Loucy (cell line): ENCODE measurements around the gene RANBP17.

Source experiments
- H2AFZ ChIP-seq: fragments of 200-600 bp; sonication (generic); 2 replicates; pipeline ENCODE4 v1.6.0; 2016; ENCODE audit warnings: antibody characterized with exemption, mild to moderate bottlenecking, low read length, moderate library complexity
- H3F3A ChIP-seq: fragments of 200-600 bp; 2 replicates; pipeline ENCODE4 v1.6.0; 2016; ENCODE audit warnings: antibody characterized with exemption, low read depth, mild to moderate bottlenecking
- H3K27me3 ChIP-seq: fragments of 200-600 bp; sonication (generic); 2 replicates; pipeline ENCODE4 v1.6.1; 2014; ENCODE audit warnings: low read length, mild to moderate bottlenecking; ENCODE audit not compliant: insufficient read depth, poor library complexity, severe bottlenecking
- H3K36me3 ChIP-seq: fragments of 200-600 bp; sonication (generic); 2 replicates; pipeline ENCODE4 v1.6.1; 2016; ENCODE audit warnings: low read length; ENCODE audit not compliant: insufficient read depth
- H3K4me1 ChIP-seq: fragments of 200-600 bp; sonication (generic); 2 replicates; pipeline ENCODE4 v1.5.1; 2014; ENCODE audit warnings: low read length, mild to moderate bottlenecking; ENCODE audit not compliant: insufficient read depth, poor library complexity, severe bottlenecking
- H3K4me2 ChIP-seq: fragments of 200-600 bp; sonication (generic); 2 replicates; pipeline ENCODE4 v1.6.0; 2014; ENCODE audit warnings: antibody characterized with exemption, low read length, low read depth, mild to moderate bottlenecking; ENCODE audit not compliant: poor library complexity, severe bottlenecking
- H3K4me3 ChIP-seq: fragments of 200-600 bp; sonication (generic); 2 replicates; pipeline ENCODE4 v1.5.1; 2014; ENCODE audit warnings: low read length, mild to moderate bottlenecking, mixed read lengths; ENCODE audit not compliant: poor library complexity, severe bottlenecking
- H3K79me2 ChIP-seq: fragments of 200-600 bp; sonication (generic); 2 replicates; pipeline ENCODE4 v1.6.1; 2014; ENCODE audit warnings: low read length; ENCODE audit not compliant: insufficient read depth
- H3K9ac ChIP-seq: fragments of 200-600 bp; sonication (generic); 2 replicates; pipeline ENCODE4 v1.6.0; 2014; ENCODE audit warnings: mild to moderate bottlenecking, low read depth, low read length, moderate library complexity; ENCODE audit not compliant: poor library complexity, severe bottlenecking
- H3K9me2 ChIP-seq: fragments of 200-600 bp; sonication (generic); replicated peaks from 2 replicates; pipeline ENCODE4 v1.6.1; 2016; ENCODE audit warnings: low read depth, low read length, mixed read lengths
- H3K9me3 ChIP-seq: fragments of 200-600 bp; sonication (generic); 2 replicates; pipeline ENCODE4 v1.6.1; 2014; ENCODE audit warnings: mild to moderate bottlenecking, antibody characterized with exemption, low read length, low read depth; ENCODE audit not compliant: insufficient read depth
- H4K20me1 ChIP-seq: fragments of 200-600 bp; sonication (generic); 2 replicates; pipeline ENCODE4 v1.6.0; 2014; ENCODE audit warnings: antibody characterized with exemption, low read length, mild to moderate bottlenecking; ENCODE audit not compliant: insufficient read depth, poor library complexity, severe bottlenecking
- EZH2phosphoT487 ChIP-seq: fragments of 200-600 bp; IDR thresholded peaks from 2 replicates; pipeline ENCODE4 v1.6.1; 2018; ENCODE audit warnings: antibody characterized with exemption, mild to moderate bottlenecking, moderate library complexity, borderline replicate concordance
- TF ChIP-seq, protein P1 (sequence below): fragments of 200-600 bp; sonication (generic); conservative IDR thresholded peaks from 2 replicates; pipeline ENCODE4 v1.5.1; 2014; ENCODE audit warnings: mild to moderate bottlenecking, antibody characterized with exemption, low read length

RANBP17 gene

DNA sequence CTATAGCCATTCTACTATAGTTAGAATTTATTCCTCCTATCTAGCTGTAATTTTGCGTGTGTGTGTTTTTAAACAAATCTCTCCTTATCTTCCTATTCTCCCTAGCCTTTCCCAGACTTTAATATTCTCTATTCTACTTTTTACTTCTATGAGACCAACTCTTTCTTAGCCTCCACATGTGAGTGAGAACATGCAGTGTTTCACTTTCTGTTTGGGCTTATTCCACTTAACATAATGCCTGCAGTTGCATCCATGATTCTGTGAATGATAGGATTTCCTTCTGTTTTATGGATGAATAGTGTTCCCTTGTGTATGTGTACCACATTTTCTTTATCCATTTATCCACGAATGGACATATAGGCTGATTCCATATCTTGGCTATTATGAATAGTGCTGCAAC is 254.9 kb downstream of the RANBP17 start:
- Histone ChIP-seq H3K27me3 (no peaks in the 10 kb centered on the region), H3K9me3 (no peaks in the 10 kb centered on the region), H3K4me2 (no peak overlapping the region), H3K36me3 (no peaks in the 10 kb centered on the region), H3K4me3 (no peak overlapping the region), H4K20me1 (no peaks in the 10 kb centered on the region), H3K4me1 (no peaks in the 10 kb centered on the region), H3F3A (no peaks in the 10 kb centered on the region), H2AFZ (no peak overlapping the region), H3K79me2 (no peaks in the 10 kb centered on the region), H3K9ac (no peak overlapping the region), H3K9me2 (no peaks in the 10 kb centered on the region)
- no peak for TF ChIP-seq EZH2phosphoT487
- TF ChIP-seq, protein P1, sequence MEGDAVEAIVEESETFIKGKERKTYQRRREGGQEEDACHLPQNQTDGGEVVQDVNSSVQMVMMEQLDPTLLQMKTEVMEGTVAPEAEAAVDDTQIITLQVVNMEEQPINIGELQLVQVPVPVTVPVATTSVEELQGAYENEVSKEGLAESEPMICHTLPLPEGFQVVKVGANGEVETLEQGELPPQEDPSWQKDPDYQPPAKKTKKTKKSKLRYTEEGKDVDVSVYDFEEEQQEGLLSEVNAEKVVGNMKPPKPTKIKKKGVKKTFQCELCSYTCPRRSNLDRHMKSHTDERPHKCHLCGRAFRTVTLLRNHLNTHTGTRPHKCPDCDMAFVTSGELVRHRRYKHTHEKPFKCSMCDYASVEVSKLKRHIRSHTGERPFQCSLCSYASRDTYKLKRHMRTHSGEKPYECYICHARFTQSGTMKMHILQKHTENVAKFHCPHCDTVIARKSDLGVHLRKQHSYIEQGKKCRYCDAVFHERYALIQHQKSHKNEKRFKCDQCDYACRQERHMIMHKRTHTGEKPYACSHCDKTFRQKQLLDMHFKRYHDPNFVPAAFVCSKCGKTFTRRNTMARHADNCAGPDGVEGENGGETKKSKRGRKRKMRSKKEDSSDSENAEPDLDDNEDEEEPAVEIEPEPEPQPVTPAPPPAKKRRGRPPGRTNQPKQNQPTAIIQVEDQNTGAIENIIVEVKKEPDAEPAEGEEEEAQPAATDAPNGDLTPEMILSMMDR, result no peak

DNA sequence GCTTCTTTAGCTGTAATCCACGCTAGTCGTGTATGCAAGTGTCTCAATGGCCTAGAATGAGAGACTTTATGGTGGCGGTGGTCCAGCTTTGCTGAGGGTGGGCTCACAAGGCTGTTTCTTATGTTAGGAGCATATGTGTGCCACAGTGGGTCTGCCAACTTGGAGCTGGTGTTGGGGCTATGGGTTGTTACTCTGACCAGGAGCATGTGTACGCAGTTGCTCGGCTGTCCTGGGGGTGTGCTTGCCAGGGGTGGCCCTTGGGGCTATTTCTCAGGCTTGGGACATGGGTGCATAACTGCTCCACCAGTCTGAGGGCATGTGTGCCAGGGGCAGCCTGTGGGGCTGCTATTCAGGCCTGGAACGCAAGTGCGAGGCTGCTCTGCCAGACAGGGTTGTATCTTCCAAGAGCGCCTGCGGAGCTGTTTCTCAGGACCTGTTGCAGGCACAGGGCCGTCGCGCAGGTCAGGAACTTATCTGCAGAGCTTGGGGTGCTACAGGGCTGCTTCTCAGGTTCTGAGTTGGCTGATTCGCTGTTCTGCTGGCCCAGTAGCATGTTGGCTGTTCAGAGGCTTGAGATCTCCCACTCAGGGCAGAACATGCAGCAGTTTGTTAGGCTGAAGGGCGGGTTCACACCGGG is 259.3 kb downstream of the RANBP17 start:
- no peak overlapping the region for H2AFZ ChIP-seq
- H3K9ac ChIP-seq, result no peak overlapping the region
- TF ChIP-seq EZH2phosphoT487, result no peak
- TF ChIP-seq, protein P1, result no peak
- no peaks in the 10 kb centered on the region for H3K9me2 ChIP-seq
- no peaks in the 10 kb centered on the region for H3K36me3 ChIP-seq
- H4K20me1 ChIP-seq, result no peaks in the 10 kb centered on the region
- H3K4me1 ChIP-seq, result no peaks in the 10 kb centered on the region
- H3K9me3 ChIP-seq, result no peaks in the 10 kb centered on the region
- no peak overlapping the region for H3K4me3 ChIP-seq
- no peak overlapping the region for H3K4me2 ChIP-seq
- no peaks in the 10 kb centered on the region for H3K79me2 ChIP-seq
- H3F3A ChIP-seq, result no peaks in the 10 kb centered on the region
- H3K27me3 ChIP-seq, result no peaks in the 10 kb centered on the region

DNA sequence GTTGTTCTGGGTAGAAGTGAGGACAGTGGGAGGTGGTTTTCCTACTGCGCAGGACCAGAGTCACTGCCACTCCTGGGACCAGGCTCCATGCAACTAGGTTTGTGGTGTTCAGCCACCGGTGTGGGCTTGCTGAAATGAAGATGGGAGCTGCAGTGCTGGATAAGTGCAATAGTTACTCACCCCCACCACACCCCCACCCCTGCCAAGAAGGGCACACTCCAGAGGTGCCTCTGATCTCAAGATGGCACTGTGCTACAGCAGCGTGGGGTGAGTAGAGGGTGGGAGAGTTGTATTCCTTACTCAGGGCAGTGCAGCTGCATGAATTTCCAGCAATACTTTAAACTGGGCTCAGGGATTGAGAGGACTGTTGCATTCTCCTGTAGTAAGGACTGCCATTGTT is 259.8 kb downstream of the RANBP17 start:
- Histone ChIP-seq H3K4me2 (no peak overlapping the region), H3K36me3 (no peaks in the 10 kb centered on the region), H3K9me3 (no peaks in the 10 kb centered on the region), H3K4me1 (no peaks in the 10 kb centered on the region), H2AFZ (no peak overlapping the region), H4K20me1 (no peaks in the 10 kb centered on the region), H3K9me2 (no peaks in the 10 kb centered on the region), H3K9ac (no peak overlapping the region), H3K27me3 (no peaks in the 10 kb centered on the region), H3K4me3 (no peak overlapping the region), H3K79me2 (no peaks in the 10 kb centered on the region), H3F3A (no peaks in the 10 kb centered on the region)
- no peak for TF ChIP-seq EZH2phosphoT487
- TF ChIP-seq, protein P1, result no peak
